Prostate gland (tissue), 2 donors: ENCODE measurements around the gene MSANTD2.

Experiments used
- CTCF ChIP-seq, 4 experiments: fragments of 200-600 bp in 2 of 4; fragments of 450-650 bp in 2 of 4; sonication (generic) in 2 of 4; IDR thresholded peaks; 1 replicate in 3 of 4; 2 replicates in 1 of 4; pipeline ENCODE4 v1.5.1; 2016 to 2019; ENCODE audit warnings: antibody characterized with exemption in 4 of 4, mild to moderate bottlenecking in 2 of 4, moderate library complexity in 2 of 4
- POLR2A ChIP-seq: fragments of 450-650 bp; IDR thresholded peaks from one replicate; pipeline ENCODE4 v1.6.1; 2016; ENCODE audit warnings: antibody characterized with exemption, mild to moderate bottlenecking
- POLR2AphosphoS5 ChIP-seq: sonication (generic); formaldehyde crosslinking; IDR thresholded peaks from one replicate; pipeline ENCODE4 v1.6.1; 2017; ENCODE audit warnings: antibody characterized with exemption

GRCh38 chr11:124725719-124726105, 74.5 kb downstream of the MSANTD2 start:
- no peak for TF ChIP-seq POLR2A
- TF ChIP-seq CTCF (IDR thresholded peaks at IDR 0.05), result no peak
- no peak for TF ChIP-seq POLR2AphosphoS5
